Gastrocnemius medialis (tissue), 4 donors: ENCODE data around the gene DRD3. TPM values are rescaled to one million over a fixed set of nuclear protein-coding genes. Genes with fewer than 3 reads are reported as not detected.

ENCODE experiments used
- ATAC-seq, 2 donors: fragments of 150-250 bp; one replicate each; pipeline ENCODE4 v1.9.1; 2016
- DNase-seq, 2 donors: peaks; one replicate each; pipeline ENCODE4 v3.0.0-alpha.2; 2019
- H3K27ac ChIP-seq, 4 donors: fragments of 200-600 bp; sonication (generic); 1 replicate in 1 of 4; 2 replicates in 3 of 4; pipeline ENCODE4 v1.5.1; 2016 to 2018; ENCODE audit warnings: mild to moderate bottlenecking in 2 of 4, moderate library complexity in 1 of 4
- H3K27me3 ChIP-seq, 3 donors: fragments of 200-600 bp; sonication (generic) in 2 of 3; 1 replicate in 1 of 3; 2 replicates in 2 of 3; pipeline versions ENCODE4 v1.5.1 to v1.6.0; 2016 to 2019; ENCODE audit warnings: mild to moderate bottlenecking in 1 of 3, moderate library complexity in 1 of 3
- H3K36me3 ChIP-seq, 2 donors: fragments of 200-600 bp; sonication (generic) in 1 of 2; one replicate each; pipeline ENCODE4 v1.5.1; 2017 to 2018
- H3K4me1 ChIP-seq, 2 donors: fragments of 200-600 bp; sonication (generic) in 1 of 2; one replicate each; pipeline ENCODE4 v1.5.1; 2016 to 2017; ENCODE audit warnings: mild to moderate bottlenecking in 2 of 2
- H3K4me3 ChIP-seq, 4 donors: fragments of 200-600 bp; sonication (generic) in 3 of 4; 1 replicate in 1 of 4; 2 replicates in 3 of 4; pipeline ENCODE4 v1.5.1; 2016 to 2019; ENCODE audit warnings: mild to moderate bottlenecking in 2 of 4
- H3K9me3 ChIP-seq, 3 donors: fragments of 200-600 bp; sonication (generic) in 2 of 3; 1 replicate in 1 of 3; 2 replicates in 2 of 3; pipeline ENCODE4 v1.5.1; 2016 to 2019
- CTCF ChIP-seq, 5 experiments: fragments of 450-650 bp in 3 of 5; fragments of 200-600 bp in 2 of 5; sonication (generic) in 2 of 5; IDR thresholded peaks in 4 of 5; conservative IDR thresholded peaks in 1 of 5; 1 replicate in 4 of 5; 2 replicates in 1 of 5; pipeline ENCODE4 v1.5.1; 2016 to 2019; ENCODE audit warnings: antibody characterized with exemption in 5 of 5, mild to moderate bottlenecking in 3 of 5, moderate library complexity in 3 of 5
- POLR2A ChIP-seq, 2 donors: fragments of 450-650 bp; IDR thresholded peaks; one replicate each; pipeline ENCODE4 v1.6.1; 2017; ENCODE audit warnings: antibody characterized with exemption in 2 of 2, mild to moderate bottlenecking in 2 of 2, moderate library complexity in 2 of 2
- in situ Hi-C, 4 donors: fragments of 200-750 bp; cut with MboI; loops; one replicate each; pipeline versions ENCODE4 v1.15.0 to v1.8.0; 2017; ENCODE audit warnings: low sequenced_read_pairs in 4 of 4
- intact Hi-C: fragments of 100-400 bp; cut with DNase I; formaldehyde crosslinking; loops from one replicate; pipeline ENCODE4 v1.15.1; 2023; ENCODE audit warnings: low total_unique reads
- total RNA-seq, 4 donors: library from RNA; depleted of rRNA; stranded (reverse); fragments of >200 nt; gene quantifications; one replicate each; pipeline versions ENCODE4 v1.1.0 to v1.2.3, GENCODE V29; 2016

DRD3 gene
- total RNA-seq, 4 donors from 2014 or later: not detected

- DNase-seq: no peak
- Histone ChIP-seq H3K9me3 (no peaks in the 10 kb centered on the region), H3K27me3 (no peaks in the 10 kb centered on the region), H3K36me3 (no peaks in the 10 kb centered on the region), H3K4me1 (no peaks in the 10 kb centered on the region), H3K27ac (no peak overlapping the region), H3K4me3 (no peak overlapping the region)
- ATAC-seq: no peak
- intact Hi-C loops (no loop called here), in situ Hi-C loops (no loop called here)
- no peak for TF ChIP-seq CTCF (IDR thresholded peaks at IDR 0.05 in 4 of 5, conservative IDR thresholded peaks at IDR 0.05 in 1 of 5)
- no peak for TF ChIP-seq POLR2A (IDR thresholded peaks at IDR 0.05)
Observed at GRCh38 chr3:114206342-114206741, 27.5 kb upstream of the DRD3 start.

GRCh38 chr3:114205541-114205940 lies 26.7 kb upstream of the DRD3 start:
- H3K4me1 ChIP-seq: no peaks in the 10 kb centered on the region
- no peaks in the 10 kb centered on the region for H3K9me3 ChIP-seq
- in situ Hi-C loops: no loop called here
- intact Hi-C loops: no loop called here
- H3K4me3 ChIP-seq: no peak overlapping the region
- no peak overlapping the region for H3K27ac ChIP-seq
- H3K27me3 ChIP-seq: no peaks in the 10 kb centered on the region
- DNase-seq (no peak), ATAC-seq (no peak)
- H3K36me3 ChIP-seq: no peaks in the 10 kb centered on the region
- no peak for TF ChIP-seq CTCF (IDR thresholded peaks at IDR 0.05 in 4 of 5, conservative IDR thresholded peaks at IDR 0.05 in 1 of 5)
- no peak for TF ChIP-seq POLR2A (IDR thresholded peaks at IDR 0.05)

- no peaks in the 10 kb centered on the region for H3K9me3 ChIP-seq
- in situ Hi-C loops: no loop called here
Observed at GRCh38 chr3:114194750-114195149, 15.9 kb upstream of the DRD3 start.

GRCh38 chr3:114192136-114192535 lies 13.3 kb upstream of the DRD3 start:
- H3K27me3 ChIP-seq: no peaks in the 10 kb centered on the region
- in situ Hi-C loops: no loop called here
- DNase-seq (no peak), ATAC-seq (no peak)
- H3K27ac ChIP-seq: no peak overlapping the region
- intact Hi-C loops: no loop called here
- no peak overlapping the region for H3K4me3 ChIP-seq
- no peaks in the 10 kb centered on the region for H3K9me3 ChIP-seq
- no peak for TF ChIP-seq POLR2A (IDR thresholded peaks at IDR 0.05)
- no peak for TF ChIP-seq CTCF (IDR thresholded peaks at IDR 0.05 in 4 of 5, conservative IDR thresholded peaks at IDR 0.05 in 1 of 5)
- no peaks in the 10 kb centered on the region for H3K4me1 ChIP-seq
- no peaks in the 10 kb centered on the region for H3K36me3 ChIP-seq

More at GRCh38 chr3:114194750-114195149, 15.9 kb upstream of the DRD3 start:
- no peak for TF ChIP-seq CTCF (IDR thresholded peaks at IDR 0.05 in 4 of 5, conservative IDR thresholded peaks at IDR 0.05 in 1 of 5)
- no peak for TF ChIP-seq POLR2A (IDR thresholded peaks at IDR 0.05)
- Histone ChIP-seq H3K4me1 (no peaks in the 10 kb centered on the region), H3K4me3 (no peak overlapping the region), H3K27ac (no peak overlapping the region), H3K36me3 (no peaks in the 10 kb centered on the region), H3K27me3 (no peaks in the 10 kb centered on the region)
- intact Hi-C loops: no loop called here
- no peak for ATAC-seq
- no peak for DNase-seq

GRCh38 chr3:114186501-114186900 lies 7.6 kb upstream of the DRD3 start:
- no peak for ATAC-seq
- intact Hi-C loops (no loop called here), in situ Hi-C loops (no loop called here)
- H3K27me3 ChIP-seq: no peaks in the 10 kb centered on the region
- H3K36me3 ChIP-seq: no peaks in the 10 kb centered on the region
- H3K4me3 ChIP-seq: no peak overlapping the region
- no peaks in the 10 kb centered on the region for H3K4me1 ChIP-seq
- no peaks in the 10 kb centered on the region for H3K9me3 ChIP-seq
- DNase-seq: no peak
- no peak for TF ChIP-seq POLR2A (IDR thresholded peaks at IDR 0.05)
- TF ChIP-seq CTCF (IDR thresholded peaks at IDR 0.05 in 4 of 5, conservative IDR thresholded peaks at IDR 0.05 in 1 of 5): no peak
- H3K27ac ChIP-seq: no peak overlapping the region
